GM12875 (cell line): ENCODE measurements around the gene WNT7A.

Experiments used
- H3K4me3 ChIP-seq: one replicate; pipeline ENCODE4 v1.5.1; 2011; ENCODE audit warnings: low read depth, low read length, control low read depth
- CTCF ChIP-seq: IDR thresholded peaks from 2 replicates; pipeline ENCODE4 v1.5.1; 2011; ENCODE audit warnings: low read depth, mild to moderate bottlenecking, control low read depth, inconsistent platforms, low read length, moderate library complexity, borderline replicate concordance; ENCODE audit not compliant: insufficient read depth

WNT7A gene

GRCh38 chr3:13896473-13897154 lies 16.7 kb upstream of the WNT7A start:
- no peak overlapping the region for H3K4me3 ChIP-seq
- TF ChIP-seq CTCF, result peak; percentile 55; the same call in 1 of the 2 replicates

GRCh38 chr3:13895155-13896105 lies 15.6 kb upstream of the WNT7A start:
- H3K4me3 ChIP-seq, result no peak overlapping the region
- no peak for TF ChIP-seq CTCF

DNA sequence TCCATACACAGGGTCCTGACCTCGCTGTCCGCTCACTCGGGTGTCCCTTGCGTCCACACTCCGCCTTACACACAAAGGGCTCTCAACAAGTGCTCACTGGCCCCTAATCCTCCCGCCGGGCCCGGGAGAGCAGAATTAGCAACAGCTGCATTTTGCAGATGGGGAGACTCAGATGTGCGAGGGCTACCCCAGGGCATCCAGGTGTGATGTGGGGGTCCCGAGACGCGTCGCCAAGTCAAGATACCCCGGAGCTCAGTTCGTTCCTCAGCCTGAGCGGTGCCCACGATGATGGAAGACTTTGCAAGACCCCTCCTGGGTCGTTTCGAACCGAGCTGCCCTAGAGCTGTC lies 14.9 kb upstream of the WNT7A start:
- no peak for TF ChIP-seq CTCF
- no peak overlapping the region for H3K4me3 ChIP-seq

GRCh38 chr3:13894096-13894806 lies 14.4 kb upstream of the WNT7A start:
- TF ChIP-seq CTCF, result no peak
- H3K4me3 ChIP-seq, result no peak overlapping the region

DNA sequence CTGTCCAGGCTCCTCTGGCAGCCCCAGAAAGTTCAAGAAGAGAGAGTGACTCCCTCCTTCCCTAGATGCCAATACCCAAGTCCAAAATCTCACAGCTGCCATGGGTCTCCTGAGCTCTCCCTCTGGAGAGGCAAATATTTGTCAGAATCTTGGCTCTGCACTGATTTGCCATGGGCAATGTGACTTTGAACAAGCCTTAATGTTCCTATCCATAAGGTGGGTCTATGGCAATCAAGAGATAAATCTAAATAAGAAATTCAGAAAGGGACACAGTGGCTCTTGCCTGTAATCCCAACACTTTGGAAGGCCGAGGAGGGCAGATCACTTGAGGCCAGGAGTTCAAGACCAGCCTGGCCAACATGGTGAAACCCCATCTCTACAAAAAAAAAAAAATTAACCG lies 12.4 kb upstream of the WNT7A start:
- no peak for TF ChIP-seq CTCF
- H3K4me3 ChIP-seq, result no peak overlapping the region

DNA sequence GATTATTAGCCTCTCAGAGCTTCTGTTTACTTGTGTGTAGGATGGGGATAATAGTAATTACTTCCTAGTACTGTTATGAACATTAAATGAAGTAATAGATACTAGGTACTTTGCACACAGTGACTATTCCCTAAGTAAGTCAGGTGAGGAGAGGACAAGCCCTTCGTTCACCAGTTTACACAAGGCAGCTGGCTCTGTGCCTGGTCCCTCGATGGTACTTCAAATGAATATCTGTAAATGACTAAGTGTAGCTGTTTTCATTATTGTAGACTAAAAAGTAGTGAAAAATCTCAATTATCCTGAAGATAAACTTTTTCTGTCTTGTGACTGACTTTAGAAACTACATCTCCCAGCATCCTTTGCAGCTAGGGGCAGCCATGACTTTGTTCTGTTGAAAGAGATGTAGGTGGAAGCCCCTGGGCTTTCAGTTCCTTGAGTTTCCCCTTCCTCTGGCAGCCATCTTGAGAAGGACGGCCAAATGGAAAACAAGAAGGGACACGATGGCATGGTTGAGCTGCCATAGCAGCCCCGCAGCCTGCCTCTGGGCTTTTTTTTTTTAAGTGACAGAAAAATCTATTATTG lies 11.7 kb upstream of the WNT7A start:
- H3K4me3 ChIP-seq, result no peak overlapping the region
- TF ChIP-seq CTCF, result no peak
